B cell (primary cell): ENCODE measurements around the gene CHST11. TPM values are rescaled to one million over a fixed set of nuclear protein-coding genes. Genes with fewer than 3 reads are reported as not detected.

Source experiments
- ATAC-seq: fragments of 200-7000 bp; cut with Tn5 transposase; one replicate; pipeline ENCODE4 v1.10.0; 2021; ENCODE audit warnings: low read depth, mild to moderate bottlenecking, moderate number of reproducible peaks, moderate library complexity
- CTCF ChIA-PET: fragments of 350-600 bp; sonication (Branson Sonifier 250); formaldehyde crosslinking; loops from one replicate; lab custom pipeline; 2021; ENCODE audit warnings: antibody characterized with exemption, inconsistent platforms; lab: Charles Lee
- POLR2A ChIA-PET: fragments of 350-600 bp; sonication (Branson Sonifier 250); formaldehyde crosslinking; loops from one replicate; lab custom pipeline; 2021; ENCODE audit warnings: antibody characterized with exemption; lab: Charles Lee
- DNase-seq: peaks from one replicate; pipeline ENCODE4 v3.0.0; 2013
- H2AFZ ChIP-seq: 2 replicates; pipeline ENCODE4 v1.6.1; 2012; ENCODE audit warnings: mild to moderate bottlenecking, low read depth, low read length; ENCODE audit not compliant: insufficient read depth, poor library complexity, severe bottlenecking
- H3K27ac ChIP-seq, 2 donors: 1 replicate in 1 of 2; 2 replicates in 1 of 2; pipeline ENCODE4 v1.5.1; 2012 to 2013; ENCODE audit warnings: low read length in 2 of 2, mild to moderate bottlenecking in 2 of 2, moderate library complexity in 1 of 2
- H3K27me3 ChIP-seq, 4 experiments: fragments of 200-600 bp in 1 of 4; sonication (generic) in 1 of 4; replicated peaks in 1 of 4; 1 replicate in 2 of 4; 2 replicates in 2 of 4; pipeline versions ENCODE4 v1.6.1 to v1.7.0; 2013 to 2016; ENCODE audit warnings: low read length in 3 of 4, mild to moderate bottlenecking in 2 of 4, mixed read lengths in 1 of 4, moderate library complexity in 1 of 4; ENCODE audit not compliant: insufficient read depth in 4 of 4, control insufficient read depth in 3 of 4; ENCODE audit errors: control extremely low read depth in 1 of 4
- H3K36me3 ChIP-seq, 2 experiments: replicated peaks in 1 of 2; 1 replicate in 1 of 2; 2 replicates in 1 of 2; pipeline versions ENCODE4 v1.6.1 to v1.7.1; 2013; ENCODE audit warnings: low read length in 1 of 2; ENCODE audit not compliant: insufficient read depth in 2 of 2, control insufficient read depth in 1 of 2; ENCODE audit errors: control extremely low read depth in 1 of 2, extremely low read depth in 1 of 2
- H3K4me1 ChIP-seq, 2 donors: fragments of 200-600 bp in 1 of 2; sonication (generic) in 1 of 2; 1 replicate in 1 of 2; 2 replicates in 1 of 2; pipeline versions ENCODE4 v1.5.1 to v1.6.1; 2013 to 2017; ENCODE audit warnings: low read length in 2 of 2; ENCODE audit not compliant: control insufficient read depth in 2 of 2, insufficient read depth in 2 of 2
- H3K4me2 ChIP-seq: replicated peaks from 2 replicates; pipeline ENCODE3; 2012; ENCODE audit warnings: mild to moderate bottlenecking, low read depth, low read length; ENCODE audit not compliant: poor library complexity, severe bottlenecking
- H3K4me3 ChIP-seq, 5 experiments: fragments of 200-600 bp in 1 of 5; sonication (generic) in 1 of 5; 1 replicate in 3 of 5; 2 replicates in 2 of 5; pipeline versions ENCODE4 v1.5.1 to v1.7.0; 2011 to 2016; ENCODE audit warnings: low read length in 4 of 5, mild to moderate bottlenecking in 4 of 5, low read depth in 2 of 5, control low read depth in 1 of 5, moderate library complexity in 1 of 5; ENCODE audit not compliant: insufficient read depth in 1 of 5; ENCODE audit errors: control extremely low read depth in 1 of 5, extremely low read depth in 1 of 5
- H3K79me2 ChIP-seq: fragments of 200-600 bp; sonication (generic); one replicate; pipeline ENCODE4 v1.6.0; 2016; ENCODE audit warnings: low read length; ENCODE audit not compliant: control insufficient read depth, insufficient read depth
- H3K9ac ChIP-seq: fragments of 200-600 bp; sonication (generic); 2 replicates; pipeline ENCODE4 v1.6.1; 2017; ENCODE audit warnings: mild to moderate bottlenecking, low read length, moderate library complexity
- H3K9me3 ChIP-seq, 3 donors: one replicate each; pipeline versions ENCODE4 v1.6.1 to v1.7.1; 2013; ENCODE audit warnings: low read length in 2 of 3; ENCODE audit not compliant: control insufficient read depth in 2 of 3, insufficient read depth in 1 of 3; ENCODE audit errors: control extremely low read depth in 1 of 3
- H4K20me1 ChIP-seq: 2 replicates; pipeline ENCODE4 v1.6.0; 2012; ENCODE audit warnings: mild to moderate bottlenecking, low read length; ENCODE audit not compliant: insufficient read depth, control insufficient read depth, poor library complexity, severe bottlenecking
- H3K27ac Mint-ChIP-seq: one replicate; pipeline ENCODE4 v1.8.0; 2021; ENCODE audit warnings: mixed read lengths
- H3K27me3 Mint-ChIP-seq: one replicate; pipeline ENCODE4 v1.8.0; 2021; ENCODE audit warnings: mixed read lengths
- H3K4me1 Mint-ChIP-seq: one replicate; pipeline ENCODE4 v1.8.0; 2021; ENCODE audit warnings: mixed read lengths
- H3K4me3 Mint-ChIP-seq: one replicate; pipeline ENCODE4 v1.8.0; 2021; ENCODE audit warnings: mixed read lengths
- H3K9me3 Mint-ChIP-seq: one replicate; pipeline ENCODE4 v1.8.0; 2022; ENCODE audit warnings: mixed read lengths; ENCODE audit not compliant: insufficient read depth
- EZH2 ChIP-seq: IDR thresholded peaks from 2 replicates; pipeline ENCODE4 v1.6.1; 2012; ENCODE audit warnings: borderline replicate concordance, low read depth, mild to moderate bottlenecking, moderate library complexity, low read length; ENCODE audit not compliant: insufficient read depth, poor library complexity, severe bottlenecking
- WGBS: methylation state at CpG from one replicate; pipeline ENCODE4 v1.1.5; 2013; ENCODE audit warnings: missing lambda C conversion rate; ENCODE audit not compliant: insufficient coverage; 5-methylcytosine and 5-hydroxymethylcytosine counted together
- intact Hi-C: fragments of 100-400 bp; cut with micrococcal nuclease; formaldehyde crosslinking; loops from one replicate; pipeline ENCODE4 v1.10.0; 2022
- polyA plus RNA-seq: library from polyadenylated mRNA; depleted of rRNA; stranded (reverse); fragments of >200 nt; gene quantifications from 2 replicates; pipeline ENCODE4 v1.2.3, GENCODE V29; 2012
- total RNA-seq, 2 donors: library from RNA; stranded (reverse); fragments of 120-200 nt in 1 of 2; gene quantifications; 1 replicate in 1 of 2; 2 replicates in 1 of 2; pipeline versions ENCODE4 v1.2.3 to v1.2.4, GENCODE V29; 2013 to 2022
- TF ChIP-seq, protein P1 (sequence below): fragments of 200-600 bp; IDR thresholded peaks from one replicate; pipeline ENCODE4 v1.8.0; 2022; ENCODE audit warnings: antibody characterized with exemption, mild to moderate bottlenecking

Gene CHST11
- total and polyA plus RNA-seq, 2 donors (not counting 1 experiment from before 2014, with no cell fraction given): 46.3 to 152 TPM

DNA sequence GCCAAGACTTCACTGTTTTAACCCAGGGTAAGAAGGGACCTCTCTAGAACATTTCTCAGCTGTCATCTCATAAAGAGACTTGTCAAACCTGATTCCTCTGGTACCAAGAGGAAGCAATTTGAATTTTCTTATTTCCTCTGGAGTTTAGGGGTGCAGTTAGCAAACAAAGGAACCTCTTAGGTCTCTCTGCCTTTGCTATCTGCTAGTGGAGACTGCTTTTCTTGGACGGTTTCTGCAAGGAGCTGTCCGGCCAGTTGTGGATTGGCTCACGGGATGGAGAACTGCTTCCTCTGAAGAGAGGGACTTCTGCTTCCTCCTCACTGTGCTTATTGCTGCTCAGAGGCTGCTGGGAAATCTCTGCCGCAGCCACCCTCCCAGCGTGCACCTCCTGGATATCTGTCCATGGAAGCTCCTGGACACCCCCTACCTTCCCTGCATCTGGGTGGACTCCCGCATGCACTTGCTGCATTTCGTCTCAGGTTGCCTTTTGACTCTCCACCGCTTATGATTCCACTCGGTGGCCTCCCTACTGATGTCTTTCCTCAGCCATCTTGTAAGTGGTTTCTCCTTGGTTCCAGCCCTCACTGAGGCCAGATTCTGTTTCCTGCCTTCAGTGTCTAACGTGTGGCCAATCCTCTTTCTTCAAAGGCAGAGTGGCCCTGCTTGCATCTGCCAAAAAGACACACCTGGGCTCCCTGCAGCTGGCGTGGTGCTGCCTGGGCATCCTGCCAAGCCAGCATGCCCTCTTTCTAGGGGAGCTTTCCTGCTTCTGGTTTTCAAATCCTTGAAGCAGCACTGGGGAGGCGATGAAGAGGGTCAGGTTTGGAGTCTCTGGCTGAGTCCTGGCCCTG lies 187.3 kb downstream of the CHST11 start:
- Histone ChIP-seq H3K27ac (peak overlapping the region; percentile 88 to 96), H3K36me3 (peaks cover 0 to 9% of the 10 kb centered on the region in 2 experiments), H3K4me2 (peak overlapping the region; percentile 66), H4K20me1 (peaks cover 14% of the 10 kb centered on the region), H3K79me2 (peaks cover 79% of the 10 kb centered on the region), H3K4me3 (peak overlapping the region in 4 of 5 experiments; percentile 1 to 48 (median 26)), H3K9ac (peak overlapping the region; percentile 58), H2AFZ (peak overlapping the region; percentile 35), H3K9me3 (peaks cover 0 to 17% (median 11%) of the 10 kb centered on the region in 3 donors), H3K27me3 (no peaks in the 10 kb centered on the region), H3K4me1 (peaks cover 35 to 48% of the 10 kb centered on the region in 2 donors)
- POLR2A ChIA-PET: interaction anchor here (0.9 to 1.3 kb wide), 4 partner anchors 27 to 188 kb away, joined by 3 read pairs; partner anchors contain the start of gene CHST11
- TF ChIP-seq, protein P1, sequence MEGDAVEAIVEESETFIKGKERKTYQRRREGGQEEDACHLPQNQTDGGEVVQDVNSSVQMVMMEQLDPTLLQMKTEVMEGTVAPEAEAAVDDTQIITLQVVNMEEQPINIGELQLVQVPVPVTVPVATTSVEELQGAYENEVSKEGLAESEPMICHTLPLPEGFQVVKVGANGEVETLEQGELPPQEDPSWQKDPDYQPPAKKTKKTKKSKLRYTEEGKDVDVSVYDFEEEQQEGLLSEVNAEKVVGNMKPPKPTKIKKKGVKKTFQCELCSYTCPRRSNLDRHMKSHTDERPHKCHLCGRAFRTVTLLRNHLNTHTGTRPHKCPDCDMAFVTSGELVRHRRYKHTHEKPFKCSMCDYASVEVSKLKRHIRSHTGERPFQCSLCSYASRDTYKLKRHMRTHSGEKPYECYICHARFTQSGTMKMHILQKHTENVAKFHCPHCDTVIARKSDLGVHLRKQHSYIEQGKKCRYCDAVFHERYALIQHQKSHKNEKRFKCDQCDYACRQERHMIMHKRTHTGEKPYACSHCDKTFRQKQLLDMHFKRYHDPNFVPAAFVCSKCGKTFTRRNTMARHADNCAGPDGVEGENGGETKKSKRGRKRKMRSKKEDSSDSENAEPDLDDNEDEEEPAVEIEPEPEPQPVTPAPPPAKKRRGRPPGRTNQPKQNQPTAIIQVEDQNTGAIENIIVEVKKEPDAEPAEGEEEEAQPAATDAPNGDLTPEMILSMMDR: no peak
- TF ChIP-seq EZH2: no peak
- intact Hi-C loops: loop anchor here (2.0 to 10.0 kb wide), 7 partner anchors 39 to 311 kb away; partner anchors contain the start of genes CHST11 and SLC41A2
- WGBS: 23% methylated on average over 12 of the region's 12 CpGs
- CTCF ChIA-PET: interaction anchor here (1.3 to 5.2 kb wide), 8 partner anchors 10 to 262 kb away, joined by 4 to 33 read pairs (median 6); no protein-coding TSS in a partner anchor
- ATAC-seq (peak; percentile 25), DNase-seq (peak; percentile 53)
- Mint-ChIP-seq H3K27ac (peak overlapping the region; percentile 98), H3K9me3 (peaks cover 8% of the 10 kb centered on the region), H3K4me3 (peak overlapping the region; percentile 86), H3K4me1 (peaks cover 79% of the 10 kb centered on the region), H3K27me3 (no peaks in the 10 kb centered on the region)
